ENCODE data around the gene WNT6. TPM values are rescaled to one million over a fixed set of nuclear protein-coding genes. Genes with fewer than 3 reads are reported as not detected.
"Not testable (repeated sequence)": the region's sequence is repeated elsewhere in the genome, so short reads cannot be mapped to it uniquely, and the experiment has no call there.

The WNT6 gene
- total RNA-seq, 2 donors from 2014 or later: 1.8 to 2.4 TPM

- TF ChIP-seq CTCF (IDR thresholded peaks at IDR 0.05): no peak
- Histone ChIP-seq H3K36me3 (no peaks in the 10 kb centered on the region), H3K27me3 (no peaks in the 10 kb centered on the region), H3K4me3 (no peak overlapping the region), H3K4me1 (peaks cover 0 to 20% of the 10 kb centered on the region in 2 donors), H3K9me3 (peaks cover 0 to 16% of the 10 kb centered on the region in 2 donors), H3K27ac (no peak overlapping the region)
- DNase-seq (ENCODE audit: low spot score): no peak
These were observed 24.9 kb upstream of the WNT6 start for GRCh38 chr2:218834685-218835084.

GRCh38 chr2:218837495-218837894 lies 22.1 kb upstream of the WNT6 start:
- H3K9me3 ChIP-seq: peaks cover 0 to 16% of the 10 kb centered on the region in 2 donors
- peaks cover 0 to 5% of the 10 kb centered on the region in 2 donors for H3K4me1 ChIP-seq
- no peaks in the 10 kb centered on the region for H3K27me3 ChIP-seq
- H3K36me3 ChIP-seq: no peaks in the 10 kb centered on the region
- H3K4me3 ChIP-seq: no peak overlapping the region
- DNase-seq (ENCODE audit: low spot score): no peak
- no peak for TF ChIP-seq CTCF (IDR thresholded peaks at IDR 0.05)
- no peak overlapping the region for H3K27ac ChIP-seq

GRCh38 chr2:218839430-218839829 lies 20.2 kb upstream of the WNT6 start:
- peaks cover 0 to 16% of the 10 kb centered on the region in 2 donors for H3K9me3 ChIP-seq
- no peak overlapping the region for H3K27ac ChIP-seq
- H3K4me1 ChIP-seq: no peaks in the 10 kb centered on the region

GRCh38 chr2:218839888-218840287 lies 19.7 kb upstream of the WNT6 start:
- H3K36me3 ChIP-seq: no peaks in the 10 kb centered on the region
- no peak overlapping the region for H3K4me3 ChIP-seq
- no peak for DNase-seq (ENCODE audit: low spot score)
- H3K27me3 ChIP-seq: no peaks in the 10 kb centered on the region
- TF ChIP-seq CTCF (IDR thresholded peaks at IDR 0.05): no peak
- no peak overlapping the region for H3K27ac ChIP-seq
- H3K4me1 ChIP-seq: no peaks in the 10 kb centered on the region
- peaks cover 0 to 16% of the 10 kb centered on the region in 2 donors for H3K9me3 ChIP-seq

More at GRCh38 chr2:218839430-218839829, 20.2 kb upstream of the WNT6 start:
- no peak for DNase-seq (ENCODE audit: low spot score)
- Histone ChIP-seq H3K27me3 (no peaks in the 10 kb centered on the region), H3K4me3 (no peak overlapping the region), H3K36me3 (no peaks in the 10 kb centered on the region)
- no peak for TF ChIP-seq CTCF (IDR thresholded peaks at IDR 0.05)

- not testable (repeated sequence) for H3K4me1 ChIP-seq; H3K9me3 ChIP-seq; DNase-seq (ENCODE audit: low spot score); H3K27me3 ChIP-seq; H3K27ac ChIP-seq; H3K36me3 ChIP-seq; H3K4me3 ChIP-seq
These were observed 15.3 kb upstream of the WNT6 start for GRCh38 chr2:218844334-218844733.

- not testable (repeated sequence) for H3K27ac ChIP-seq; H3K36me3 ChIP-seq; DNase-seq (ENCODE audit: low spot score); H3K4me1 ChIP-seq; H3K9me3 ChIP-seq; H3K27me3 ChIP-seq; H3K4me3 ChIP-seq
These were observed 12.6 kb upstream of the WNT6 start for GRCh38 chr2:218846963-218847362.

- Histone ChIP-seq H3K4me3 (no peak overlapping the region), H3K36me3 (no peaks in the 10 kb centered on the region), H3K27me3 (peaks cover 0 to 4% of the 10 kb centered on the region in 2 donors), H3K9me3 (no peaks in the 10 kb centered on the region), H3K27ac (no peak overlapping the region), H3K4me1 (no peaks in the 10 kb centered on the region)
- no peak for DNase-seq (ENCODE audit: low spot score)
- TF ChIP-seq CTCF (IDR thresholded peaks at IDR 0.05): no peak
These were observed 9.9 kb upstream of the WNT6 start for GRCh38 chr2:218849721-218850120.
